Psoas muscle (tissue), 8 donors: ENCODE measurements around the gene MYO1F. TPM values are rescaled to one million over a fixed set of nuclear protein-coding genes. Genes with fewer than 3 reads are reported as not detected.
A peak's percentile ranks its signal among the peaks of the same experiment; 100 is the strongest.

Experiments
- ATAC-seq, 4 donors: fragments of 200-7000 bp; cut with Tn5 transposase; one replicate each; pipeline ENCODE4 v1.9.1; 2020; ENCODE audit warnings: moderate library complexity in 3 of 4, mild to moderate bottlenecking in 2 of 4
- DNase-seq, 2 donors: peaks; one replicate each; pipeline ENCODE4 v3.0.0-alpha.2; 2020
- H3K27ac ChIP-seq: fragments of 200-600 bp; one replicate; pipeline ENCODE4 v1.8.0; 2022
- H3K27me3 ChIP-seq, 3 donors: fragments of 200-600 bp in 1 of 3; one replicate each; pipeline versions ENCODE4 v1.6.1 to v1.8.0; 2013 to 2022; ENCODE audit warnings: low read length in 2 of 3, mild to moderate bottlenecking in 2 of 3, moderate library complexity in 1 of 3; ENCODE audit not compliant: insufficient read depth in 3 of 3
- H3K36me3 ChIP-seq, 2 donors: fragments of 200-600 bp in 1 of 2; one replicate each; pipeline versions ENCODE4 v1.6.1 to v1.8.0; 2013 to 2022; ENCODE audit warnings: low read depth in 1 of 2, mild to moderate bottlenecking in 1 of 2, moderate library complexity in 1 of 2; ENCODE audit not compliant: insufficient read depth in 1 of 2
- H3K4me1 ChIP-seq: fragments of 200-600 bp; one replicate; pipeline ENCODE4 v1.8.0; 2022
- H3K4me3 ChIP-seq: fragments of 200-600 bp; one replicate; pipeline ENCODE4 v1.8.0; 2022; ENCODE audit warnings: mild to moderate bottlenecking
- H3K9me3 ChIP-seq: fragments of 200-600 bp; one replicate; pipeline ENCODE4 v1.8.0; 2022
- WGBS, 3 donors: extraction: QIAGEN DNeasy Blood & Tissue Kit; methylation state at CpG; one replicate each; pipeline versions ENCODE4 v1.1.6 to v1.1.7; 2013; 5-methylcytosine and 5-hydroxymethylcytosine counted together
- intact Hi-C, 2 donors: fragments of 100-400 bp; cut with DNase I; formaldehyde crosslinking; loops; one replicate each; pipeline versions ENCODE4 v1.11.0 to v1.14.2; 2022
- polyA plus RNA-seq, 3 donors: library from polyadenylated mRNA; stranded (reverse); fragments of 200-250 nt; gene quantifications; one replicate each; pipeline ENCODE4 v1.2.3, GENCODE V29; 2013
- total RNA-seq, 4 donors: library from RNA; stranded (reverse); fragmentation: NEBNext Ultra II Directional in 2 of 4; extraction: Animal tissue kit (Norgen Biotek cat#: 25700) in 2 of 4; gene quantifications; one replicate each; pipeline versions ENCODE4 v1.2.1 to v1.2.4, GENCODE V29; 2021 to 2023
- TF ChIP-seq, protein P1 (sequence below): fragments of 200-600 bp; IDR thresholded peaks from one replicate; pipeline ENCODE4 v1.8.0; 2022; ENCODE audit warnings: antibody characterized with exemption
- donor health status: healthy with polysubstance abuse.
- donor health status: DM: no; HTN: no; CAD: no; lungs with moderate emphysema.
- donor health status: Bipolar disorder and iron deficiency.
- donor health status: healthy.
- donor health status: DM: yes; HTN: yes; CAD: no.
- donor health status: DM: no; HTN: no; CAD: no.
- donor health status: DM: no; HTN: no; CAD: no.
- donor health status: DM: yes; HTN: yes; CAD: no.

MYO1F gene
- total and polyA plus RNA-seq, 7 donors: 1.00 to 6.3 (median 3.5) TPM

DNA sequence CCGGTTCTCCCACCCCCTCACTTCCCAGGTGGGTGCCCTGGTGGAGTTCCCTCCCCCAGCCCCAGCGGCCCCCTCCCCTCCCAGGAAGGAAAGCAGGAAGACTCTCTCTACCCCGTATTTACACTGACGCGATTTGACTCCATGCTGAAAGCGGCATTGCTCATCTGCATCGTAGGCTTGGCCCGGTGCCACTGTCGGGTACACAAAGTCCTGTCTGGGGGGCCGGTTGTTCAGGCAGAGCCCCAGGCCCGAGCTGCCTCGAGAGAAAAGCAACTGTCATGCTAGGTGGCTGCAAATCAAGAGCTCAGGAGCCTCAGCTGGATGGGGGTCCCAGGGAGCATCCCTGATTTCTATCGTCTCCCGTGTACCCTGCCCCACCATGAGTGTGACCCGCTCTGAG is 18.4 kb upstream of the MYO1F start:
- no peak overlapping the region for H3K27ac ChIP-seq
- peaks cover 0 to 10% of the 10 kb centered on the region in 2 donors for H3K36me3 ChIP-seq

DNA sequence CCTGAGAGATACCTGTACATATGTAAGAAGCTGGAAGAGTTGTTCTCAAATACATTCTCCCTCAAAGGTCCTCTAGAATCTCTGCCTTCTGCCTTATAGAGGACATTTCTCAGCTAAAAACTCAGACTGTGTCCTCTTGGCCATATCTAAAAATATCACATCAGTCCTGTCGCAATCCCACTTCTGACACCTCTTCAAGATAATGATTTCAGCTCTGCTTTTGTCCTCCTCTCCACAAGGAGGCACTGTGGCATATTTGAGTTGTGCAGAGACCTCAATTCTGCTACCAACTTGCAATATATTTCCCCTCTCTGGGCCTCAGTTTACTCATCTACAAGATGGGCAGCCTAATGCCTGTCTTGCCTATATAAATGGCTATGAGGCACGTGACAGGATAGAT is 16.7 kb upstream of the MYO1F start:
- ATAC-seq (no peak), DNase-seq (no peak)
- H3K4me3 ChIP-seq: no peak overlapping the region
- intact Hi-C loops: no loop called here
- TF ChIP-seq, protein P1, sequence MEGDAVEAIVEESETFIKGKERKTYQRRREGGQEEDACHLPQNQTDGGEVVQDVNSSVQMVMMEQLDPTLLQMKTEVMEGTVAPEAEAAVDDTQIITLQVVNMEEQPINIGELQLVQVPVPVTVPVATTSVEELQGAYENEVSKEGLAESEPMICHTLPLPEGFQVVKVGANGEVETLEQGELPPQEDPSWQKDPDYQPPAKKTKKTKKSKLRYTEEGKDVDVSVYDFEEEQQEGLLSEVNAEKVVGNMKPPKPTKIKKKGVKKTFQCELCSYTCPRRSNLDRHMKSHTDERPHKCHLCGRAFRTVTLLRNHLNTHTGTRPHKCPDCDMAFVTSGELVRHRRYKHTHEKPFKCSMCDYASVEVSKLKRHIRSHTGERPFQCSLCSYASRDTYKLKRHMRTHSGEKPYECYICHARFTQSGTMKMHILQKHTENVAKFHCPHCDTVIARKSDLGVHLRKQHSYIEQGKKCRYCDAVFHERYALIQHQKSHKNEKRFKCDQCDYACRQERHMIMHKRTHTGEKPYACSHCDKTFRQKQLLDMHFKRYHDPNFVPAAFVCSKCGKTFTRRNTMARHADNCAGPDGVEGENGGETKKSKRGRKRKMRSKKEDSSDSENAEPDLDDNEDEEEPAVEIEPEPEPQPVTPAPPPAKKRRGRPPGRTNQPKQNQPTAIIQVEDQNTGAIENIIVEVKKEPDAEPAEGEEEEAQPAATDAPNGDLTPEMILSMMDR: no peak
- peaks cover 0 to 16% (median 5%) of the 10 kb centered on the region in 3 donors for H3K27me3 ChIP-seq
- peaks cover 3% of the 10 kb centered on the region for H3K9me3 ChIP-seq
- 95 to 96% (median 95%) methylated on average over 2 of the region's 2 CpGs for WGBS, 3 donors
- H3K36me3 ChIP-seq: peaks cover 0 to 1% of the 10 kb centered on the region in 2 donors
- H3K4me1 ChIP-seq: no peaks in the 10 kb centered on the region
- H3K27ac ChIP-seq: no peak overlapping the region

More for the DNA sequence above, 18.4 kb upstream of the MYO1F start:
- Histone ChIP-seq H3K27me3 (peaks cover 0 to 16% (median 3%) of the 10 kb centered on the region in 3 donors), H3K4me3 (no peak overlapping the region), H3K9me3 (peaks cover 3% of the 10 kb centered on the region), H3K4me1 (no peaks in the 10 kb centered on the region)
- intact Hi-C loops: no loop called here
- DNase-seq (no peak), ATAC-seq (no peak)
- TF ChIP-seq, protein P1: no peak
- WGBS, 3 donors: 51 to 70% (median 59%) methylated on average over 15 of the region's 15 CpGs

DNA sequence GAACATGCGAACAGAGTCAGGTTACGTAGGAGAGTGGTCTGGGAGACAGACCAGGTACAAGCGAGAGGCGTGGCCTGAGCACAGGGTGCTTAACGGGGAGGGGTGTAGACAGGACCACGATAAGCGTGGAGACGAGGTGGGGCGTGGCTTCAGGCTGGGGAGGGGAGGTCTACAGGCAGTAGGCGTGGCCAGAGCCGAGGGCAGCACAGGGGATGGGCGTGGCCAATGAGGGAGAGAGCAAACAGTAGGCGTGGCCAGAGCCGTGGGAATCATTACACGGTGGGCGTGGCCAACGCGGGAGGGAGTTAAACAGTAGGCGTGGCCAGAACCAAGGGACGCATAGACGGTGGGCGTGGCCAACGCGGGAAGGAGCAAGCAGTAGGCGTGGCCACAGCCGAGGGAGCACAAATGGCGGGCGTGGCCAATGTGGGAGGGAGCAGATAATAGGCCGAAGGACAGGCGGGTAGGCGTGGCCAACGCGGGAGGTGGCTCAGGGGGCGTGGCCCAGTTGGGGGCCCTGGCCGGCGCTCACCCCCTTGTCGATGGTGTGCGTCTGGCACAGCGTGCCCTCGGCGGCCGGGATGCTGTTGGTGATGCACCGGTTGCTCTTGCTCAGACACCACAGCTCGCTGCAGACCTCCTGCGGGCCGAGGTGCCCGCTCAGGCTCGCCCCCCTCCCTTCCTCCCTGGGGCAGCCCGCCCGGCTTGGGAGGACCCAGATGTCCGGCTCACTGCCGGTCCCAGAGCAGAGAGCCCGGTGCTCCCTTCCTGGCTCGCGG is 15.2 kb upstream of the MYO1F start:
- Histone ChIP-seq H3K9me3 (peaks cover 3% of the 10 kb centered on the region), H3K27ac (no peak overlapping the region), H3K4me1 (no peaks in the 10 kb centered on the region), H3K4me3 (peak overlapping the region; percentile 52), H3K36me3 (no peaks in the 10 kb centered on the region), H3K27me3 (peaks cover 0 to 16% (median 5%) of the 10 kb centered on the region in 3 donors)
- ATAC-seq: peak; percentile 77 to 86 (median 83)
- WGBS, 3 donors: 1% methylated on average over 47 to 55 of the region's 55 CpGs
- DNase-seq: peak; percentile 95
- TF ChIP-seq, protein P1: no peak
- intact Hi-C loops: no loop called here

DNA sequence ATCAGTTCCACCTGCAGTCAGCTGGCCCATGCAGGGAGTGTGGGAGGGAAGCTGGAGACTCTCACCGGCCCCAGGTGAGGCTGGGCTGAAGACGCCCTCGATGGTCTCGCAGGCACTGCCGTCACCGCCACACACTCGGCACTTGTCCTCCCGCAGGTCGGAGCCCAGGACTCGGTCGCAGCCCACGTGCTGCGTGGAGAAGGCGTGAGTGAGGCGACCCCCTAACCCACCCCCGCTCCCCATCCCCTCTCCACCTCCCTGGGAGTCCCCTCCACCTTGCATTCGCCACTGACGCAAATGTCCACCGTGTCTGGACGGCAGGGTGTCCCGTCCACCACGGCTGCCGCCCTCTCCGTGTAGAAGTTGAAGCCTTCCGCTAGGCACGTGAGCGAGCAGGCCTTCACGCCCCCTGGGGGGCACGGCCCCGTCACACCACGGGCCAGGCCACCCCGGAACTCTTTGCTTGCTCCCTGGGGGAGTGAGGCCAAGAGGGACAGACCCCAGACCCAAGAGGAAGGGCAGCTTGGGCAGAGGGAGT is 12.0 kb upstream of the MYO1F start:
- intact Hi-C loops: no loop called here
- no peak for DNase-seq
- 83 to 89% (median 86%) methylated on average over 31 to 32 of the region's 32 CpGs for WGBS, 3 donors

More for the DNA sequence above, 12.0 kb upstream of the MYO1F start:
- no peak for ATAC-seq
- H3K4me3 ChIP-seq: no peak overlapping the region
- peaks cover 2% of the 10 kb centered on the region for H3K9me3 ChIP-seq
- peaks cover 0 to 16% (median 5%) of the 10 kb centered on the region in 3 donors for H3K27me3 ChIP-seq
- H3K36me3 ChIP-seq: no peaks in the 10 kb centered on the region
- no peaks in the 10 kb centered on the region for H3K4me1 ChIP-seq
- TF ChIP-seq, protein P1: no peak
- H3K27ac ChIP-seq: no peak overlapping the region
